Transverse colon (tissue), 4 donors: Measurements from ENCODE around the gene DNAJC10. TPM values are rescaled to one million over a fixed set of nuclear protein-coding genes. Genes with fewer than 3 reads are reported as not detected.

ENCODE experiments used
- DNase-seq: peaks from one replicate; pipeline ENCODE4 v3.0.0-alpha.2; 2019
- H3K27ac ChIP-seq, 4 donors: fragments of 200-600 bp; sonication (generic); 2 replicates each; pipeline ENCODE4 v1.5.1; 2016 to 2018; ENCODE audit warnings: inconsistent platforms in 4 of 4
- H3K27me3 ChIP-seq: fragments of 200-600 bp; sonication (generic); 2 replicates; pipeline ENCODE4 v1.5.1; 2017; ENCODE audit warnings: inconsistent platforms
- H3K36me3 ChIP-seq, 4 donors: fragments of 200-600 bp; sonication (generic); 2 replicates each; pipeline ENCODE4 v1.5.1; 2017 to 2019; ENCODE audit warnings: inconsistent platforms in 4 of 4
- H3K4me1 ChIP-seq, 4 donors: fragments of 200-600 bp; sonication (generic); 2 replicates each; pipeline ENCODE4 v1.5.1; 2017 to 2020; ENCODE audit warnings: inconsistent platforms in 4 of 4
- H3K4me3 ChIP-seq, 4 donors: fragments of 200-600 bp; sonication (generic); 1 replicate in 1 of 4; 2 replicates in 3 of 4; pipeline versions ENCODE4 v1.5.1 to v1.6.1; 2017 to 2019; ENCODE audit warnings: inconsistent platforms in 4 of 4
- H3K9me3 ChIP-seq, 2 donors: fragments of 200-600 bp; sonication (generic); 2 replicates each; pipeline ENCODE4 v1.5.1; 2017 to 2019; ENCODE audit warnings: inconsistent platforms in 2 of 2
- EP300 ChIP-seq: sonication (generic); formaldehyde crosslinking; IDR thresholded peaks from one replicate; pipeline ENCODE4 v1.6.1; 2017; ENCODE audit warnings: antibody characterized with exemption, low read depth
- POLR2A ChIP-seq: fragments of 450-650 bp; IDR thresholded peaks from one replicate; pipeline ENCODE4 v1.6.1; 2016; ENCODE audit warnings: antibody characterized with exemption, mild to moderate bottlenecking, moderate library complexity
- POLR2AphosphoS5 ChIP-seq, 3 donors: sonication (generic); formaldehyde crosslinking; IDR thresholded peaks; one replicate each; pipeline ENCODE4 v1.6.1; 2016; ENCODE audit warnings: antibody characterized with exemption in 3 of 3
- WGBS, 2 donors: methylation state at CpG; one replicate each; pipeline ENCODE4 v1.1.5; 2018; ENCODE audit warnings: low coverage in 1 of 2; 5-methylcytosine and 5-hydroxymethylcytosine counted together
- in situ Hi-C, 4 donors: fragments of 200-750 bp; cut with MboI; loops; one replicate each; pipeline versions ENCODE4 v1.15.0 to v1.15.1; 2017; ENCODE audit warnings: low sequenced_read_pairs in 3 of 4, low pct_ligation_motif_present in 1 of 4, low pct_unique_long_range_greater_than_20kb in 1 of 4
- intact Hi-C: fragments of 100-400 bp; cut with DNase I; formaldehyde crosslinking; loops from one replicate; pipeline ENCODE4 v1.15.1; 2023; ENCODE audit warnings: low total_unique reads
- total RNA-seq, 4 donors: library from RNA; depleted of rRNA; stranded (reverse); fragments of >200 nt; gene quantifications; one replicate each; pipeline ENCODE4 v1.1.0, GENCODE V29; 2016
- TF ChIP-seq, protein P1 (sequence below), 5 experiments: fragments of 200-600 bp in 3 of 5; fragments of 450-650 bp in 2 of 5; sonication (generic) in 3 of 5; IDR thresholded peaks; 1 replicate in 2 of 5; 2 replicates in 3 of 5; pipeline ENCODE4 v1.5.1; 2016 to 2017; ENCODE audit warnings: antibody characterized with exemption in 5 of 5, inconsistent platforms in 3 of 5, mild to moderate bottlenecking in 2 of 5, moderate library complexity in 1 of 5

DNAJC10 gene
- total RNA-seq, 4 donors from 2014 or later: 27.4 to 37.9 (median 35.5) TPM

GRCh38 chr2:182810087-182810486 is 94.0 kb downstream of the DNAJC10 start:
- H3K9me3 ChIP-seq: no peaks in the 10 kb centered on the region

GRCh38 chr2:182814380-182814779 is 98.3 kb downstream of the DNAJC10 start:
- intact Hi-C loops (no loop called here), in situ Hi-C loops (no loop called here)
- Histone ChIP-seq H3K27me3 (no peaks in the 10 kb centered on the region), H3K4me1 (peaks cover 0 to 3% (median 0%) of the 10 kb centered on the region in 4 donors), H3K9me3 (no peaks in the 10 kb centered on the region), H3K27ac (no peak overlapping the region), H3K36me3 (no peaks in the 10 kb centered on the region), H3K4me3 (no peak overlapping the region)
- 86 to 100% methylated on average over 1 to 6 of the region's 6 CpGs for WGBS, 2 donors
- no peak for DNase-seq
- TF ChIP-seq POLR2AphosphoS5 (IDR thresholded peaks at IDR 0.05) (no peak), POLR2A (no peak), EP300 (no peak)
- TF ChIP-seq, protein P1, sequence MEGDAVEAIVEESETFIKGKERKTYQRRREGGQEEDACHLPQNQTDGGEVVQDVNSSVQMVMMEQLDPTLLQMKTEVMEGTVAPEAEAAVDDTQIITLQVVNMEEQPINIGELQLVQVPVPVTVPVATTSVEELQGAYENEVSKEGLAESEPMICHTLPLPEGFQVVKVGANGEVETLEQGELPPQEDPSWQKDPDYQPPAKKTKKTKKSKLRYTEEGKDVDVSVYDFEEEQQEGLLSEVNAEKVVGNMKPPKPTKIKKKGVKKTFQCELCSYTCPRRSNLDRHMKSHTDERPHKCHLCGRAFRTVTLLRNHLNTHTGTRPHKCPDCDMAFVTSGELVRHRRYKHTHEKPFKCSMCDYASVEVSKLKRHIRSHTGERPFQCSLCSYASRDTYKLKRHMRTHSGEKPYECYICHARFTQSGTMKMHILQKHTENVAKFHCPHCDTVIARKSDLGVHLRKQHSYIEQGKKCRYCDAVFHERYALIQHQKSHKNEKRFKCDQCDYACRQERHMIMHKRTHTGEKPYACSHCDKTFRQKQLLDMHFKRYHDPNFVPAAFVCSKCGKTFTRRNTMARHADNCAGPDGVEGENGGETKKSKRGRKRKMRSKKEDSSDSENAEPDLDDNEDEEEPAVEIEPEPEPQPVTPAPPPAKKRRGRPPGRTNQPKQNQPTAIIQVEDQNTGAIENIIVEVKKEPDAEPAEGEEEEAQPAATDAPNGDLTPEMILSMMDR (IDR thresholded peaks at IDR 0.05): no peak

More at GRCh38 chr2:182810087-182810486, 94.0 kb downstream of the DNAJC10 start:
- TF ChIP-seq POLR2AphosphoS5 (IDR thresholded peaks at IDR 0.05): no peak
- TF ChIP-seq, protein P1 (IDR thresholded peaks at IDR 0.05): no peak
- TF ChIP-seq EP300: no peak
- no peak for TF ChIP-seq POLR2A
- Histone ChIP-seq H3K36me3 (no peaks in the 10 kb centered on the region), H3K27ac (no peak overlapping the region), H3K27me3 (no peaks in the 10 kb centered on the region), H3K4me1 (no peaks in the 10 kb centered on the region), H3K4me3 (no peak overlapping the region)
- 57 to 66% methylated on average over 3 of the region's 3 CpGs for WGBS, 2 donors
- no peak for DNase-seq
- intact Hi-C loops (no loop called here), in situ Hi-C loops (no loop called here)

DNA sequence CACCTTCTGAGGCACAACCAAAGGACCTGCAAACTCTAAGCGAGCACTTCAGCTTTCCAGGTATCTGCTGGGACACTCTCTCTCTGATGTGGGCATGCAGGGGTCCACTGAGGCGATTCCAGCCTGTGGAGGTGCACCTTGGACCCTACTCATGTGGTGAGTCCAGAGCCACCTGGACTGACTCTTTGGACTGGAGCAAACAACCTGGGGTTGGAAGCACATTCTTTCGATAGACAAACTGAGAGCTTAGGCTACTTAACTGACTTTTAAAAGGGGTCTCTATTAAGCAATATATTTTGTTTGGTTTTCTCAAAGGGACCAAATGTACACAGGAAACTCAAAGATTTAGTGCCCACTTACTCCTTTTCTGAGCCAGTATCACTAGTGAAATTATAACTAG is 98.7 kb downstream of the DNAJC10 start:
- intact Hi-C loops: no loop called here
- no peak for TF ChIP-seq POLR2AphosphoS5 (IDR thresholded peaks at IDR 0.05)
- TF ChIP-seq EP300: no peak
- TF ChIP-seq, protein P1 (IDR thresholded peaks at IDR 0.05): no peak
- TF ChIP-seq POLR2A: no peak
- H3K27ac ChIP-seq: no peak overlapping the region
- H3K4me1 ChIP-seq: peaks cover 0 to 3% (median 0%) of the 10 kb centered on the region in 4 donors
- no peaks in the 10 kb centered on the region for H3K27me3 ChIP-seq
- no peak for DNase-seq
- in situ Hi-C loops: no loop called here
- no peaks in the 10 kb centered on the region for H3K36me3 ChIP-seq
- no peak overlapping the region for H3K4me3 ChIP-seq
- WGBS, 2 donors: 81 to 100% methylated on average over 1 to 3 of the region's 3 CpGs
- no peaks in the 10 kb centered on the region for H3K9me3 ChIP-seq

DNA sequence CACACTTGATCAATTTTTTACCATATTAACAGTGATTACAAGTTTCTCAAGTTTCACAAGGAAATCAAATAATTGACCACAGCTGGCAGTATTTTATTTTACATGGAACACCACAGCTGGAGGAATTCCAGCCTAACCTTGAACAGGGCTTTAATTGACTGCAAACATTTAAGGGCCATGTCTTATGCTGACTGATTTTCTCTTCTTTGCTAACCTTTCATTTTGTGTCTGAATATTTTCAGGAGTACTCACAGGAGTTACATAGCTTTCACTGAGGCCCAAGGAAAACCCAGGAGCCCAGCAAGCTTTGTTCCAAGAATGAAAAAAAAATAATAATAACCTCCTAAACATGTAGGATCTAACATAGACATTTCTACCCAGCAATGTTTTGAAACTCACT is 100.8 kb downstream of the DNAJC10 start:
- no peak overlapping the region for H3K27ac ChIP-seq
- H3K27me3 ChIP-seq: no peaks in the 10 kb centered on the region
- no peaks in the 10 kb centered on the region for H3K9me3 ChIP-seq
- in situ Hi-C loops: no loop called here
- H3K4me1 ChIP-seq: peaks cover 0 to 3% (median 0%) of the 10 kb centered on the region in 4 donors
- H3K36me3 ChIP-seq: no peaks in the 10 kb centered on the region
- TF ChIP-seq POLR2A (no peak), POLR2AphosphoS5 (IDR thresholded peaks at IDR 0.05) (no peak), EP300 (no peak)
- TF ChIP-seq, protein P1 (IDR thresholded peaks at IDR 0.05): no peak
- no peak overlapping the region for H3K4me3 ChIP-seq
- intact Hi-C loops: no loop called here
- DNase-seq: no peak
